Astrocyte of the spinal cord (primary cell): ENCODE data around the gene PDSS1.

Experiments used
- DNase-seq: peaks from one replicate; pipeline ENCODE4 v3.0.0; 2011; ENCODE audit warnings: low read depth, low spot score
- H3K4me3 ChIP-seq: 2 replicates; pipeline ENCODE4 v1.5.1; 2011; ENCODE audit warnings: low read depth, mild to moderate bottlenecking, low read length, moderate library complexity
- CTCF ChIP-seq: IDR thresholded peaks from 2 replicates; pipeline ENCODE4 v1.5.1; 2012; ENCODE audit warnings: low read depth, mild to moderate bottlenecking, low read length, inconsistent platforms
- in situ Hi-C: cut with HindIII; loops from 2 replicates; pipeline ENCODE4 v1.10.0; 2017; ENCODE audit warnings: low sequenced_read_pairs

Gene PDSS1

GRCh38 chr10:26699631-26700030 is 2.1 kb downstream of the PDSS1 start:
- DNase-seq: no peak
- H3K4me3 ChIP-seq: no peak overlapping the region
- in situ Hi-C loops: no loop called here
- no peak for TF ChIP-seq CTCF

- in situ Hi-C loops: no loop called here
- H3K4me3 ChIP-seq: no peak overlapping the region
- TF ChIP-seq CTCF: no peak
- no peak for DNase-seq
These were observed 3.6 kb downstream of the PDSS1 start for GRCh38 chr10:26700884-26701630.

GRCh38 chr10:26703096-26703495 is 5.6 kb downstream of the PDSS1 start:
- in situ Hi-C loops: no loop called here

GRCh38 chr10:26703974-26704373 is 6.5 kb downstream of the PDSS1 start:
- no peak overlapping the region for H3K4me3 ChIP-seq
- in situ Hi-C loops: no loop called here
- DNase-seq: no peak
- no peak for TF ChIP-seq CTCF

More at GRCh38 chr10:26703096-26703495, 5.6 kb downstream of the PDSS1 start:
- no peak for TF ChIP-seq CTCF
- no peak for DNase-seq
- no peak overlapping the region for H3K4me3 ChIP-seq

GRCh38 chr10:26706206-26706605 is 8.7 kb downstream of the PDSS1 start:
- no peak overlapping the region for H3K4me3 ChIP-seq
- no peak for DNase-seq
- TF ChIP-seq CTCF: no peak
- in situ Hi-C loops: no loop called here

- no peak for TF ChIP-seq CTCF
- in situ Hi-C loops: no loop called here
- DNase-seq: no peak
- H3K4me3 ChIP-seq: no peak overlapping the region
These were observed 9.4 kb downstream of the PDSS1 start for GRCh38 chr10:26706936-26707335.
